HEK293 (cell line): ENCODE data around the gene BCL2L13.

Experiments
- CTCF ChIA-PET: fragments of 350-600 bp; formaldehyde crosslinking; extraction: SDS; loops from one replicate; lab custom pipeline; 2021; ENCODE audit warnings: antibody characterized with exemption; lab: Yijun Ruan, JAX
- POLR2A ChIA-PET: fragments of 300-600 bp; formaldehyde crosslinking; extraction: SDS; loops from one replicate; lab custom pipeline; 2020; ENCODE audit warnings: antibody characterized with exemption, inconsistent platforms; lab: Yijun Ruan, JAX
- H3K27ac ChIP-seq: fragments of 200-500 bp; sonication (Bioruptor generic); 2 replicates; pipeline ENCODE4 v1.5.1; 2014; ENCODE audit warnings: low read depth, low read length, control low read depth, inconsistent platforms; ENCODE audit errors: extremely low read depth
- H3K36me3 ChIP-seq, 2 experiments: fragments of 200-500 bp in 1 of 2; sonication (Bioruptor generic) in 1 of 2; 1 replicate in 1 of 2; 2 replicates in 1 of 2; pipeline ENCODE4 v1.5.1; 2014 to 2017; ENCODE audit warnings: inconsistent platforms in 2 of 2, low read length in 2 of 2; ENCODE audit not compliant: control insufficient read depth in 2 of 2, insufficient read depth in 1 of 2
- H3K4me1 ChIP-seq: fragments of 200-500 bp; sonication (Bioruptor generic); 2 replicates; pipeline ENCODE4 v1.5.1; 2014; ENCODE audit warnings: mild to moderate bottlenecking, low read length, inconsistent platforms; ENCODE audit not compliant: control insufficient read depth, insufficient read depth
- H3K4me3 ChIP-seq: 2 replicates; pipeline ENCODE4 v1.5.1; 2011; ENCODE audit warnings: low read depth, mild to moderate bottlenecking, control low read depth, low read length, moderate library complexity
- H3K9me3 ChIP-seq: fragments of 200-500 bp; sonication (Bioruptor generic); 2 replicates; pipeline ENCODE4 v1.5.1; 2014; ENCODE audit warnings: low read depth, low read length, inconsistent platforms; ENCODE audit not compliant: control insufficient read depth, insufficient read depth
- REPIN1 ChIP-seq: fragments of 450-650 bp; formaldehyde crosslinking; IDR thresholded peaks from 2 replicates; pipeline ENCODE4 v1.5.1; 2017; ENCODE audit warnings: missing biosample characterization, missing genetic modification characterization, low read depth
- SCRT1 ChIP-seq: fragments of 450-650 bp; formaldehyde crosslinking; IDR thresholded peaks from 2 replicates; pipeline ENCODE4 v1.5.1; 2016; ENCODE audit warnings: missing biosample characterization, missing genetic modification characterization, borderline replicate concordance
- ZBTB10 ChIP-seq: fragments of 450-650 bp; formaldehyde crosslinking; IDR thresholded peaks from 2 replicates; pipeline ENCODE4 v1.5.1; 2016; ENCODE audit warnings: missing biosample characterization, missing genetic modification characterization
- ZFHX2 ChIP-seq: fragments of 450-650 bp; formaldehyde crosslinking; conservative IDR thresholded peaks from 2 replicates; pipeline ENCODE4 v1.5.1; 2016; ENCODE audit warnings: missing biosample characterization, missing genetic modification characterization
- ZNF10 ChIP-seq: fragments of 450-650 bp; formaldehyde crosslinking; IDR thresholded peaks from 2 replicates; pipeline ENCODE4 v1.5.1; 2017; ENCODE audit warnings: missing biosample characterization, missing genetic modification characterization
- ZNF121 ChIP-seq: fragments of 450-650 bp; formaldehyde crosslinking; IDR thresholded peaks from 2 replicates; pipeline ENCODE4 v1.5.1; 2016; ENCODE audit warnings: missing biosample characterization, missing genetic modification characterization
- ZNF184 ChIP-seq: fragments of 450-650 bp; IDR thresholded peaks from 2 replicates; pipeline ENCODE4 v1.5.1; 2018; ENCODE audit warnings: missing biosample characterization, mild to moderate bottlenecking, missing genetic modification characterization
- ZNF23 ChIP-seq: fragments of 450-650 bp; formaldehyde crosslinking; IDR thresholded peaks from 2 replicates; pipeline ENCODE4 v1.5.1; 2016; ENCODE audit warnings: missing biosample characterization, missing genetic modification characterization, borderline replicate concordance
- ZNF24 ChIP-seq: fragments of 450-650 bp; formaldehyde crosslinking; IDR thresholded peaks from 2 replicates; pipeline ENCODE4 v1.5.1; 2016; ENCODE audit warnings: missing biosample characterization, missing genetic modification characterization
- ZNF248 ChIP-seq: fragments of 450-650 bp; formaldehyde crosslinking; IDR thresholded peaks from 2 replicates; pipeline ENCODE4 v1.5.1; 2017; ENCODE audit warnings: missing biosample characterization, missing genetic modification characterization
- ZNF311 ChIP-seq: fragments of 450-650 bp; formaldehyde crosslinking; IDR thresholded peaks from 2 replicates; pipeline ENCODE4 v1.5.1; 2017; ENCODE audit warnings: missing biosample characterization, missing genetic modification characterization, borderline replicate concordance
- ZNF366 ChIP-seq: fragments of 450-650 bp; formaldehyde crosslinking; conservative IDR thresholded peaks from 2 replicates; pipeline ENCODE4 v1.5.1; 2016; ENCODE audit warnings: missing biosample characterization, missing genetic modification characterization
- ZNF610 ChIP-seq: fragments of 450-650 bp; formaldehyde crosslinking; IDR thresholded peaks from 2 replicates; pipeline ENCODE4 v1.5.1; 2016; ENCODE audit warnings: missing biosample characterization, missing genetic modification characterization, borderline replicate concordance
- ZNF654 ChIP-seq: fragments of 450-650 bp; formaldehyde crosslinking; IDR thresholded peaks from 2 replicates; pipeline ENCODE4 v1.5.1; 2016; ENCODE audit warnings: low read depth, missing biosample characterization, missing genetic modification characterization
- ZNF660 ChIP-seq: fragments of 450-650 bp; IDR thresholded peaks from 2 replicates; pipeline ENCODE4 v1.5.1; 2018; ENCODE audit warnings: missing biosample characterization, mild to moderate bottlenecking, missing genetic modification characterization
- TF ChIP-seq, protein P1 (sequence below): fragments of 450-650 bp; formaldehyde crosslinking; IDR thresholded peaks from 2 replicates; pipeline ENCODE4 v1.5.1; 2016; ENCODE audit warnings: missing biosample characterization, missing genetic modification characterization
- TF ChIP-seq, protein P2 (sequence below): fragments of 450-650 bp; formaldehyde crosslinking; IDR thresholded peaks from 2 replicates; pipeline ENCODE4 v1.5.1; 2017; ENCODE audit warnings: missing biosample characterization, mild to moderate bottlenecking, missing genetic modification characterization, moderate library complexity
- TF ChIP-seq, protein P3 (sequence below): fragments of 450-650 bp; formaldehyde crosslinking; IDR thresholded peaks from 2 replicates; pipeline ENCODE4 v1.5.1; 2016; ENCODE audit warnings: missing biosample characterization, missing genetic modification characterization

The BCL2L13 gene

GRCh38 chr22:17613280-17613679 lies 25.3 kb upstream of the BCL2L13 start:
- ChIA-PET CTCF (no interaction called here), POLR2A (no interaction called here)
- no peaks in the 10 kb centered on the region for H3K4me1 ChIP-seq
- TF ChIP-seq ZNF248 (no peak), ZFHX2 (tag by site-specific recombination) (no peak), ZNF660 (no peak), ZNF184 (tag by site-specific recombination) (no peak), ZNF121 (tag by site-specific recombination) (no peak), ZBTB10 (no peak), ZNF610 (tag by site-specific recombination) (no peak), ZNF24 (tag by site-specific recombination) (no peak), ZNF23 (tag by site-specific recombination) (no peak), REPIN1 (tag by site-specific recombination) (no peak), SCRT1 (no peak), ZNF311 (no peak), ZNF10 (no peak), ZNF654 (no peak), ZNF366 (tag by site-specific recombination) (no peak)
- TF ChIP-seq, protein P1, sequence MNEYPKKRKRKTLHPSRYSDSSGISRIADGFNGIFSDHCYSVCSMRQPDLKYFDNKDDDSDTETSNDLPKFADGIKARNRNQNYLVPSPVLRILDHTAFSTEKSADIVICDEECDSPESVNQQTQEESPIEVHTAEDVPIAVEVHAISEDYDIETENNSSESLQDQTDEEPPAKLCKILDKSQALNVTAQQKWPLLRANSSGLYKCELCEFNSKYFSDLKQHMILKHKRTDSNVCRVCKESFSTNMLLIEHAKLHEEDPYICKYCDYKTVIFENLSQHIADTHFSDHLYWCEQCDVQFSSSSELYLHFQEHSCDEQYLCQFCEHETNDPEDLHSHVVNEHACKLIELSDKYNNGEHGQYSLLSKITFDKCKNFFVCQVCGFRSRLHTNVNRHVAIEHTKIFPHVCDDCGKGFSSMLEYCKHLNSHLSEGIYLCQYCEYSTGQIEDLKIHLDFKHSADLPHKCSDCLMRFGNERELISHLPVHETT (tag by site-specific recombination): no peak
- TF ChIP-seq, protein P2, sequence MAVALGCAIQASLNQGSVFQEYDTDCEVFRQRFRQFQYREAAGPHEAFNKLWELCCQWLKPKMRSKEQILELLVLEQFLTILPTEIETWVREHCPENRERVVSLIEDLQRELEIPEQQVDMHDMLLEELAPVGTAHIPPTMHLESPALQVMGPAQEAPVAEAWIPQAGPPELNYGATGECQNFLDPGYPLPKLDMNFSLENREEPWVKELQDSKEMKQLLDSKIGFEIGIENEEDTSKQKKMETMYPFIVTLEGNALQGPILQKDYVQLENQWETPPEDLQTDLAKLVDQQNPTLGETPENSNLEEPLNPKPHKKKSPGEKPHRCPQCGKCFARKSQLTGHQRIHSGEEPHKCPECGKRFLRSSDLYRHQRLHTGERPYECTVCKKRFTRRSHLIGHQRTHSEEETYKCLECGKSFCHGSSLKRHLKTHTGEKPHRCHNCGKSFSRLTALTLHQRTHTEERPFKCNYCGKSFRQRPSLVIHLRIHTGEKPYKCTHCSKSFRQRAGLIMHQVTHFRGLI: no peak
- TF ChIP-seq, all 188 proteins: peak for 0
- Histone ChIP-seq H3K27ac (no peak overlapping the region), H3K4me3 (no peak overlapping the region), H3K9me3 (no peaks in the 10 kb centered on the region), H3K36me3 (peaks cover 49 to 63% of the 10 kb centered on the region in 2 experiments)

- H3K4me3 ChIP-seq: peak overlapping the region; percentile 80
- peaks cover 7% of the 10 kb centered on the region for H3K4me1 ChIP-seq
- CTCF ChIA-PET: no interaction called here
- H3K36me3 ChIP-seq: peaks cover 15 to 17% of the 10 kb centered on the region in 2 experiments; a peak in 2 of 3 replicates
- peak overlapping the region; percentile 2; the same call in 1 of the 2 replicates for H3K27ac ChIP-seq
- H3K9me3 ChIP-seq: no peaks in the 10 kb centered on the region
- POLR2A ChIA-PET: interaction anchor here (1.0 kb wide), 1 partner anchor 11 kb away, joined by 8 read pairs; no protein-coding TSS in a partner anchor
- TF ChIP-seq, protein P3, sequence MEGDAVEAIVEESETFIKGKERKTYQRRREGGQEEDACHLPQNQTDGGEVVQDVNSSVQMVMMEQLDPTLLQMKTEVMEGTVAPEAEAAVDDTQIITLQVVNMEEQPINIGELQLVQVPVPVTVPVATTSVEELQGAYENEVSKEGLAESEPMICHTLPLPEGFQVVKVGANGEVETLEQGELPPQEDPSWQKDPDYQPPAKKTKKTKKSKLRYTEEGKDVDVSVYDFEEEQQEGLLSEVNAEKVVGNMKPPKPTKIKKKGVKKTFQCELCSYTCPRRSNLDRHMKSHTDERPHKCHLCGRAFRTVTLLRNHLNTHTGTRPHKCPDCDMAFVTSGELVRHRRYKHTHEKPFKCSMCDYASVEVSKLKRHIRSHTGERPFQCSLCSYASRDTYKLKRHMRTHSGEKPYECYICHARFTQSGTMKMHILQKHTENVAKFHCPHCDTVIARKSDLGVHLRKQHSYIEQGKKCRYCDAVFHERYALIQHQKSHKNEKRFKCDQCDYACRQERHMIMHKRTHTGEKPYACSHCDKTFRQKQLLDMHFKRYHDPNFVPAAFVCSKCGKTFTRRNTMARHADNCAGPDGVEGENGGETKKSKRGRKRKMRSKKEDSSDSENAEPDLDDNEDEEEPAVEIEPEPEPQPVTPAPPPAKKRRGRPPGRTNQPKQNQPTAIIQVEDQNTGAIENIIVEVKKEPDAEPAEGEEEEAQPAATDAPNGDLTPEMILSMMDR (tag by site-specific recombination): no peak
- TF ChIP-seq, all 188 proteins: peak for 0
These were observed 10.6 kb upstream of the BCL2L13 start for GRCh38 chr22:17627961-17628405.
